GM19438 (cell line): ENCODE results near the gene NMNAT2.
"Not testable (repeated sequence)": the region's sequence is repeated elsewhere in the genome, so short reads cannot be mapped to it uniquely, and the experiment has no call there.

Experiments
- ATAC-seq: cut with Tn5 transposase; IDR thresholded peaks from one replicate; pipeline ENCODE4 v1.9.1; 2021; ENCODE audit warnings: low read depth; ENCODE audit not compliant: unreplicated experiment

The NMNAT2 gene

GRCh38 chr1:183273984-183274383 is 144.2 kb downstream of the NMNAT2 start:
- ATAC-seq: not testable (repeated sequence)

DNA sequence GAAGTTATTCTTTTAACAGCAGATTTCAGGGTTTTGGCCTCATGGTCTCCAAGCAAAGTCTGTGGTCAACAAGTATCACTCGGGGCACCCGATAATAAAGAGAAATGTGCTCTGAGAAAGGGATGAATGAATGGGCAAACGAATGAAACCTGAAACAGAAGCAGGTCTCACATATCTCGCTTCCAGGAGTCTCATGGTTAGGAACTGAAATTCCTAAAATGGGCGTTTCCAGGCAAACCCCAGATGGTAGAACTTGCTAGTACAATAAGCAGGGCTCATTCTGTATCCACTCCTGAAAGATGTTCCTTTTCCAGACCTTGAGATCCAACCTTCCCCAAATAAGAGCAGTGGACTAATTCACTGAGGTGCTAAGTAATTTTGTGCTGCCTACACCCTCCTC is 144.9 kb downstream of the NMNAT2 start:
- no peak for ATAC-seq

GRCh38 chr1:183272390-183272848 is 145.8 kb downstream of the NMNAT2 start:
- ATAC-seq: no peak

GRCh38 chr1:183270541-183271141 is 147.5 kb downstream of the NMNAT2 start:
- no peak for ATAC-seq

- ATAC-seq: no peak
Measured at GRCh38 chr1:183267646-183268431, 150.3 kb downstream of the NMNAT2 start.

DNA sequence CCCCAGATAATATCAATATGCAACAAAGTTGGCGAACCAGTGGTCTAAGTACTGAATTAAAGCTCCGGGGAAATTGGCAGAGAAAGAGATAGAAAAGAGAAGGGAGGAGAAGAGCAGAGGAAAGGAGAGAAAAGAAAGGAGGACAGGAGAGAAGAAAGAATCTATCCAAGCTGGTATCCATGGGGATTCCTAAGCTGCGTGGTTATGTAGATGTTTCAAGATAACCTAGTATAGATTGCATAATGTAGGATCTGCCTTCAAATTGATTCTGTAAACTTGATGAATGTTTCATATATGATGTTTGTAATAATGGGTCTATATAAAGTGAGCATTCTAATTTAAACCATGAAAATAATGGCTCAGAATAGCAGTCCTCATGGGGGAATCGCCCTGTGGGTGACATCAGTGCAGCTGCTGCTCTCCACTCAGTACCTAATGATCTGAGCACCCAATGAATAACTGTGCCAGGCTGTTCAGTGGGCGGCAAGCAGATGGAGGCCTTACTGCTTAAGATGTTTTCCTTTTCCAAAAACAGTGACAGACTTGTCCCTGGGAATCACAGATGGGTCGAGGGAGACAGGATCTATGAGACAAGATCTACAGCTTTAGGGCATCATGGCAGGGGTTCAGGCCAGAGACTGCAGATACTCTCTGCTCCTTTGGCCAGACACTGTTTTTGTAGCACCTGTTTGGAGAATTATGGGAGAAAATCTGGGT is 154.1 kb downstream of the NMNAT2 start:
- no peak for ATAC-seq

DNA sequence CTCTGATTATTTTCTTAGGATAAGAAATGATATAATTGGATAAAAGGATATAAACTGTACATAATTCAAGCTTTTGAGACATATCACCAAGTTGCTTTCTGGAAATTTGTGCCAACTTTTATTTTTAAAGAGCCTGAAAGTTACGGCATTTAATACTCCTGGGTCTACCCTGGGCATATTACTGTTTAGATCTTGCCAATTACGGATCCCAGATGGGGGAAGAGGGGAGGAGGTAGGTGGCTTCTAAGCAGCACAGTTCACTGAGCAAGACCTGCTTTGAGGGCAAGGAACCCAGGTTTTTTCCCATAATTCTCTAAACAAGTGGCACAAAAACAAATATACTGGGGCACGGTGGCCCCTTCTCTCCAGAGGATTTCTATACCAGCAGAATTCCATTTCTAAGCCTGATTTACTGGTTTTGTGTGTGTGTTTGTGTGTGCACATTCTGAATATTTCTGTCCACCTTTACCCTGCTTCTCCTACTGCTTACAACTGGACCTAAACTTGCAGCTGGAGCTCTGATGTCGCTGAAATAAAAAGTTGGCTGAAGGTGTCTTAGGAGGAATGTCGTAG is 155.5 kb downstream of the NMNAT2 start:
- no peak for ATAC-seq

- no peak for ATAC-seq
Measured at GRCh38 chr1:183259924-183260323, 158.3 kb downstream of the NMNAT2 start.

DNA sequence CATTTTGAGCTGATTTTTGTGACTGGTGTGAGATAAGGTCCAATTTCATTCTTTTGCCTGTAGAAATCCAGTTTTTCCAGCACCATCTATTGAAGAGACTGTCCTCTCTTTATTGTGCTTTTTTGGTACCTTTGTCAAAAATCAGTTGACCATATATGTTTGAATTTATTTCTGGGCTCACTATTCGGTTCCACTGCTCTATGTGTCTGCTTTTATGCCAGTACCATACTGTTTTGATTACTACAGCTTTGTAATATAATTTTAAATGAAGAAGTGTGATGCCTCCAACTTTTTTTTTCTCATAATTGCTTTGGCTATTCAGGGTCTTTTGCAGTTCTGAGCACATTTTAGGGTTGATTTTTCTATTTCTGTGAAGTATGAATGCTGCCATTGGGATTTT is 163.1 kb downstream of the NMNAT2 start:
- ATAC-seq: no peak

DNA sequence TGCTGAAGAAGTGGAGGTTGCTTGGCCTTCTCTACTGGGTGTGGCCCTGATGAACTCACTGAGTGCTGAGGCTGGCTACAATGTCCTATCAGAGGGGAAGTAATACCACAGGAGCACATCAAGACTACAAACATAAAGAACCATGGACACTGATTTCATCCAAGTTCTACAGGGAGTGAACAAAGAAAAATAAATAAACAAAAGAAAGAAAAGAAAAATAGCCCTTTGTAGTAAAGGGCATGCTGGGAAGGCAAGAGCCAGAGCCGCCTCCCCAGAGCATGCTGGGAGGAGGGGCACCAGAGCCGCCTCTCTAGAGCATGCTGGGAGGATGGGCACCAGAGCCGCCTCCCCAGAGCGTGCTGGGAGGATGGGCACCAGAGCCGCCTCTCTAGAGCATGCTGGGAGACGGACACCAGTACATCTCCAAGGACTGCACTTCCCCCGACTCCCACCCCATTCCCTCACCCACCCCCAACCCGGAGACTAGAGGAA is 166.2 kb downstream of the NMNAT2 start:
- no peak for ATAC-seq

GRCh38 chr1:183251101-183251958 is 166.8 kb downstream of the NMNAT2 start:
- ATAC-seq: no peak

- no peak for ATAC-seq
Measured at GRCh38 chr1:183249941-183250452, 168.2 kb downstream of the NMNAT2 start.

GRCh38 chr1:183248989-183249691 is 169.0 kb downstream of the NMNAT2 start:
- ATAC-seq: no peak

GRCh38 chr1:183247931-183248330 is 170.2 kb downstream of the NMNAT2 start:
- no peak for ATAC-seq

- ATAC-seq: no peak
Measured at GRCh38 chr1:183247484-183247883, 170.7 kb downstream of the NMNAT2 start.

- no peak for ATAC-seq
Measured at GRCh38 chr1:183247066-183247465, 171.1 kb downstream of the NMNAT2 start.

DNA sequence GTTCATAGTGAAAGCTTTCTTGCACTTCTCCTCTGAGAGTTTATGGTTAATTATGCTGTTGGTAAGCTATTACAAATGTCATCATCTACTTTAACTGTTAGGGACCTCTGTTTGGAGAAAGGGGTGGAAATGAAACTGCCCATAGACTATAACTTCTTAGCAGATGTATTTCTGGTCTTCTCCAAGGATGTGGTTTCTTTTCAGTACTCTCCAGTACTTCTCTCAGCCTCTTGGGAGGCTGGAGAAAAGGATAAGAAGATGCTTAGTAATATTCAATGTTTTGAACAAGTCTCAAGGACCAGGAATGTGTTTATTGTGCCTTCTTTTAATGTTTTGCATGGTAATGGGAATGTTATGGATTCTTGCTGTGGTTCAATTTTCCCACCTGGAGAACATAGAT is 171.7 kb downstream of the NMNAT2 start:
- ATAC-seq: no peak

- no peak for ATAC-seq
Measured at GRCh38 chr1:183245357-183245756, 172.8 kb downstream of the NMNAT2 start.

DNA sequence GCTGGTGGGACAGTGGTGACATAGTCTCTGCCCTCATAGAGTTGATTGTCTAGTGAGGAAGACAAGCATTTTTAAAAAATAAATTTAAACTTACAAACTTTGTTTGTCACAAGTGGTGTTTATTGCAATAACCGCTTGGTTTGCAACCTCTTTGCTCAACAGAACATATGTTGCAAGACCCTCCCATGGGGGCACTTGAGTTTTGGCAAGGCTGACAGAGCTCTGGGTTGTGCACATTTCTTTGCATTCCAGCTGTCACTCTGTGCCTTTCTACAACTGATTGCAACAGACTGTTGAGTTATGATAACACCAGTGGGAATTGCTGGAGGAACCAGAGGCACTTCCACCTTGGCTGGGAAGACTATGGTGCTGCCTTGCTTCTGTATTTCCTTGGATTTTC is 173.7 kb downstream of the NMNAT2 start:
- ATAC-seq: no peak
